HG02970 (cell line): ENCODE results near the gene TSSK6.

ENCODE experiments used
- ATAC-seq: cut with Tn5 transposase; IDR thresholded peaks from one replicate; pipeline ENCODE4 v1.9.1; 2021; ENCODE audit warnings: mild to moderate bottlenecking, moderate library complexity, moderate number of reproducible peaks; ENCODE audit not compliant: unreplicated experiment, low FRiP score

TSSK6 gene

DNA sequence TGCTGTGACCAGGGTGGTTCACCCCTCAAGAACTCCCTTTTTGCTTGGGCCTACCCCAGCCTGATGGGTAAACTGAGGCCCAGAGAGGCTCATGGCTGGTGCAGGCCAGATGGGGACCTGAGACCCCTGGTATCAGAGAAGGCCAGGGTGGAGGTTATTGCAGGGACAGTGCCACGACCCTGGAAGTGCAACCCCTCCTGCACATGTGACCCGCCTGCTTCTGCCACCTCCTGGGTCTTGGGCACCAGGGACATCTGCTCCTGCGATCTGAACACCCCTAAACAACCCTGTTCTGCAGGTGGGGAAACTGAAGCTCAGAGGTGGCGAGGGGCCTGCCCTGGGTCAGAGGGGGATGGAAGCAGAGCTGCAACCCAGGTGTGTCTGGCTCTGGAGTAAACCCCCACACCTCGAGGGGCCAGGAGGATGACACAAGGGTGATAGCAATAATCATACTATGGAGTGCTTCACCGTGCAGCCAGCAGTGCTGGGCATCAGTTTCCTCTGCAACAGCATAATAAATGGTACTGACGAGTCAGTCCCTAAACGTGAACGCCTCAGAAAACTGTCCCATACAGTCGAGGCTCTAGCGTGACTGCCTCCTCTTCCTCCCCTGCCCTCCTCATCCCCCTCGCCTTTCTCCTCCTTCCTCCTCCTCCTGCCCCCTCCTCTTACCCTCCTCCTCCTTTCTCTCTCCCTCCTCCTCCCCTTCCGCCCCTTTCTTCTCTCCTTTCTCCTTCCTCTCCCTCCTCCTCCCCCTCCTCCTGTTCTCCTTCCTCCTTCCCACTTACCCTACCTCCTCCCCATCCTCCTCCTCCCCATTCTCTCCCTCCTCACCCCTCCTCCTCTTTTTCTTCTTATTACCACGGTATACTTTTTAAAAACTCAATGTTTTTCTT, 17.7 kb upstream of the TSSK6 start:
- ATAC-seq, result no peak

- no peak for ATAC-seq
Observed at GRCh38 chr19:19531951-19532805, 16.8 kb upstream of the TSSK6 start.

GRCh38 chr19:19530889-19531288, 15.5 kb upstream of the TSSK6 start:
- no peak for ATAC-seq

DNA sequence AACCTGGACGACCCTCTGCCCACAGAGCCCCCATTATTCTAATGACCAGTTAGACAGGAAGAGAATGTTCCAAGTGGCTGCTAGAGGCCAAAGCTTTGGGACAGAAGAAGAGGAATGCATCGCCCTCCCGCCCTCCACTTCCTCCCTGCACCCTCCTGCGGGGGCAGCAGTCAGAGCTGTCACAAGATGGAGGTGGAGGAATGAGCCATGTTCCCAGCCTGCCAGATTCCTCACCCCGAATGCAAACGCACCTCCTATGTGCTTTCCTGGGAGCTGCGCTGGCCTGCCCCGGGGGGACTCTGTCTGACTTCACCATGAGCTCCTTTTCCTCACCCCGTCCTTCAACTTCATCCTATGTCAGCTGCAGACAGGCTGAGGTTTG, 15.1 kb upstream of the TSSK6 start:
- ATAC-seq, result no peak

- ATAC-seq, result no peak
Observed at GRCh38 chr19:19529783-19530422, 14.6 kb upstream of the TSSK6 start.

DNA sequence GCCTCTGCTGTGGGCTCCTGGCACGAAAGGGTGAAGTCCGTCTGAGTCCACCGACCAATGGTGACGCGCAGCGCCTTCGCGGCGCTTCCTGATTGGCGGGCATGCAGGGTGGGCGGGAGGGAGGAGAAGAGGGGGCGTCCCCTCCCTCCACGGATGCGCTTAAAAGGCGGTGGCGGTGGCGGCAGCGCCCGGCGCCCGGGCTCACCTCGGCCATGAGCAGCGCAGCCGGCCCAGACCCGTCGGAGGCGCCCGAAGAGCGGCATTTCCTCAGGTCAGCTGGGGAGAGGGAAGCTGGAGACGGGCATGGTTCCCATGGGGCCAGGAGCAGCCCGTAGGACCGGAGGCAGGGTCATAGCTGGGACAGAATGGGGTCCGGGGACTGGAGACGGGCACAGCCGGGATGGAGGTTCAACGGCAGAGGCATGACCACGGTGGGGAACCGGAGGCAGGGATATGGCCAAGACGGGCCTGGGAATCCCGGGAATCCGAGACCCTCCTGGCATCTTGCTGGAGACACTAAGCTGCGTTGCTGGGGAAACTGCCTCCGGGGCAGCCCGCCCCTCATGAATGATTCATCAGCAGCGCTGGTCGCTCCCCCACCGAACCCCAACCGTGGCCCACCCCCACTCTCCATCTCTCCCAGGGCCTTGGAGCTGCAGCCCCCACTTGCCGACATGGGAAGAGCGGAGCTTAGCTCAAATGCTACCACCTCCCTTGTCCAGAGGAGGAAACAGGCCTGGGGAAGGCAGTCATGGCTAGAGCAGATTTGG, 13.6 kb upstream of the TSSK6 start, which contains the start of gene YJEFN3:
TSS of gene YJEFN3 (plus strand) at position 191 of the 770 bp plus-strand sequence. CDS start at position 213, 22 bp downstream.
- ATAC-seq, result no peak

- ATAC-seq, result no peak
Observed at GRCh38 chr19:19527674-19528625, 12.6 kb upstream of the TSSK6 start.

DNA sequence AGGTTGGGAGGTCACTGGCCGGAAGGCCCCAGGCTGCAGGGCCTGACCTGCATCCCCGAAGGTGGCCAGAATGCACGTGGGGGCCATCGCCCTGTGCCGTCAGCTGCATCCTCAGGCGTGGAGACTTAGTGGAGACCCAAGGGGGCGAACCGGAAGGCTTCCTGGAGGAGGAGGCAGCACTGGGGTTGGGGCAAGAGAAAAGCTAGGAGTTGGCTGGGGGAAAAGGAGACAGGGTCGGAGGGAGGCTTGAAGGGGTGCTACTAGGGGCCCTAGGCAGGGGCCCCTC, 12.0 kb upstream of the TSSK6 start:
- ATAC-seq, result no peak

GRCh38 chr19:19526581-19527370, 11.4 kb upstream of the TSSK6 start:
- no peak for ATAC-seq

DNA sequence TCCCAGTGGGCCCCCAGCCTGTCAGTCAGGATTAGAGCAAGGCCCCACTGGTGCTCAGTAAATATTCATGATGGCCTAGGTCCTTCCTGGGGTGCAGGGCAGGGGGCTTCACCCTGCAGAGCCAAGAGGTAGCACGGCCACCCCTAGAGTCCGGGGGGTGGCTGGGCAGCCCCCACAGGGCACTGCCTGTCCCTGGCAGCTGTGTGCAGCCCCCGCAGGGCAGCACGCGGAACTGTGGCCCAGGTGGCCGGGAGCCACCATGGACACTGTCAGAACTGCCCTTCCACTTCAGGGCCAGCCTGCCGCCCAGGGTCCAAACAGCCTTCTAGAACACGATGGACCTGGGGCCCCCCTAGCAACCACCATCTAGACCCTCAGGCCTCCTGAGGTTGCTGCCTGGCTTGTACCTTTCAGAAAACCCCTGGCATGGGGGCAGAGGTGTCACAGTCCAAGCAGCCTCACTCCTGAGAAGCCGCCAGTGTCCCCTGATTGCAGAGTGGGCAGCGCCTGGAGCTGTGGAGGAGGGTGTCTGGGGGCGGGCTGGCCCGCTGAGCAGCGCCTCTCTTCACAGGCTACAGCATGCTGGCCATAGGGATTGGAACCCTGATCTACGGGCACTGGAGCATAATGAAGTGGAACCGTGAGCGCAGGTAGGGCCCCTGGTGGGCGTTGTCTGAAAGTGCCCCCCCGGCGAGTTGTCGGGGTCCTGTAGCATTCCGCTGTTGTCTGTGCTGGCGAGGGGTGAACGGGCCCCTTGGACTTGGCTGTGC, 10.4 kb upstream of the TSSK6 start:
- no peak for ATAC-seq

DNA sequence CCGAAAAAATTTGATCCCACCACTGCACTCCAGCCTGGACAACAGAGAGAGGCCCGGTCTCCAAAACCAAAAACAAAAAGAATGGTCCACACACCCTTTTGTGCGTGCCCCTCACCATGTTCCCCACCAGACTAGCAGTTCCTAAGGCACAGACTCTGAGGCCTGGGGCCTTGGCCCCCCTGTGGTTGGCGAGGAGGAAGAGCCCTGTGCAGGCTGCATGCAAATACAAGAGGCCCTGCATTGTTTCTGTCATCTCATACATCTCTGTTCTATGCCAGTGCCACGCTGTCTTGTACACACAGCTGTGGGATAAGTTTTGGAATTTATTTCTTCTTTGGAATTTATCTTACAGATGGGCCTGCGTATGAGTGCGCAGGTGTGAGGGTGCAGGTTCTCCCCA, 8.7 kb upstream of the TSSK6 start:
- ATAC-seq, result no peak

DNA sequence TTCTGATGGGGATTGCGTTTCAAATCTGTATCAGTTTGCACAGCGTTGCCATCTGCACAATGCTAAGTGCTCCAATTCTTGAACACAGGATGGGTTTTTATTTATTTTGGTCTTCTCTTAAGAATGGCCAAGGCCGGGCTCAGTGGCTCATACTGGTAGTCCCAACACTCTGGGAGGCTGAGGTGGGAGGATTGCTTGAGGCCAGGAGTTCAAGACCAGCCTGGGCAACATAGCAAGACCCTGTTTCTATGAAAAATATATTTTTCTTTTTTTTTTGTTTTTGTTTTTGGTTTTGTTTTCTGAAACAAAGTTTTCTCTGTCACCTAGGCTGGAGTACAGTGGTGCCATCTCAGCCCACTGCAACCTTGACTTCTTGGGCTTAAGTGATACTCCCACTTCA, 7.8 kb upstream of the TSSK6 start:
- ATAC-seq, result no peak

GRCh38 chr19:19520989-19521388, 5.6 kb upstream of the TSSK6 start:
- ATAC-seq, result no peak

DNA sequence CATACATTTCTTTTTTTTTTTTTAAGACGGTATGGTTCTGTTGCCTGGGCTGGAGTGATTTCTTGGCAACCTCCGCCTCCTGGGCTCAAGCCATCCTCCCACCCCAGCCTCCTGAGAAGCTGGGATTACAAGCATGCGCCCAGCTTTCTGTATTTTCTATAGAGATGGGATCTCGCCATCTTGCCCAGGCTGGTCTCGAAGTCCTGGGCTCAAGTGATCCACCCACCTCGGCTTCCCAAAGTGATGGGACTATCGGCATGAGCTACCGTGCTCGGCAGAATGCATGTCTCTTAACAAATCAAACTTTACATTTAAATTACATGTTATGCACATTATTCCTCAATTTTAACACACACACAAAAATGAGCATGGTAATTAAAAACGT, 1.9 kb upstream of the TSSK6 start:
- no peak for ATAC-seq

GRCh38 chr19:19515642-19516519, 533 bp upstream of the TSSK6 start, which contains the start of gene NDUFA13:
NDUFA13 (plus strand) TSS chr19:19516225; CDS start chr19:19516239, 14 bp downstream.
- ATAC-seq, result peak; percentile 90

GRCh38 chr19:19514215-19514657, 1.1 kb downstream of the TSSK6 start:
- no peak for ATAC-seq

- no peak for ATAC-seq
Observed at GRCh38 chr19:19513682-19514081, 1.7 kb downstream of the TSSK6 start.
